BJ (cell line): ENCODE measurements around the gene TSPAN4. TPM values are rescaled to one million over a fixed set of nuclear protein-coding genes. Genes with fewer than 3 reads are reported as not detected.
A peak's percentile ranks its signal among the peaks of the same experiment; 100 is the strongest.

Experiments used
- CTCF ChIA-PET: fragments of 350-600 bp; formaldehyde crosslinking; extraction: SDS; loops from one replicate; lab custom pipeline; 2021; ENCODE audit warnings: antibody characterized with exemption, inconsistent platforms; lab: Yijun Ruan, JAX
- POLR2A ChIA-PET: fragments of 300-600 bp; sonication (Branson Sonifier 250); formaldehyde crosslinking; extraction: SDS; loops from one replicate; lab custom pipeline; 2021; ENCODE audit warnings: antibody characterized with exemption; lab: Charles Lee
- DNase-seq: peaks from one replicate; pipeline ENCODE4 v3.0.0-alpha.2; 2011; ENCODE audit warnings: low read depth
- H3K27me3 ChIP-seq: 2 replicates; pipeline ENCODE4 v1.6.0; 2011; ENCODE audit warnings: low read length; ENCODE audit not compliant: control insufficient read depth, insufficient read depth
- H3K36me3 ChIP-seq: 2 replicates; pipeline ENCODE4 v1.5.1; 2011; ENCODE audit warnings: low read length; ENCODE audit not compliant: control insufficient read depth, insufficient read depth
- H3K4me3 ChIP-seq: 2 replicates; pipeline ENCODE4 v1.5.1; 2011; ENCODE audit warnings: low read depth, mild to moderate bottlenecking, control low read depth, low read length
- CTCF ChIP-seq: IDR thresholded peaks from 2 replicates; pipeline ENCODE4 v1.5.1; 2011; ENCODE audit warnings: low read depth, mild to moderate bottlenecking, control low read depth, inconsistent platforms, low read length, moderate library complexity; ENCODE audit not compliant: insufficient read depth
- polyA plus RNA-seq: library from polyadenylated mRNA; depleted of rRNA; stranded (reverse); fragments of >200 nt; gene quantifications from 2 replicates; pipeline ENCODE4 v1.2.3, GENCODE V29; 2011

TSPAN4 gene
- polyA plus RNA-seq, 1 experiment = 295 TPM

- POLR2A ChIA-PET = no interaction called here
- no peak for DNase-seq
- TF ChIP-seq CTCF = peak; percentile 25
- Histone ChIP-seq H3K4me3 (no peak overlapping the region), H3K36me3 (peaks cover 20% of the 10 kb centered on the region), H3K27me3 (no peaks in the 10 kb centered on the region)
- CTCF ChIA-PET = interaction anchor here (1.0 to 1.9 kb wide), 2 partner anchors 10 to 21 kb away, joined by 3 to 6 read pairs; no protein-coding TSS in a partner anchor
Measured at GRCh38 chr11:870127-870413, 27.4 kb downstream of the TSPAN4 start.

- H3K36me3 ChIP-seq = peaks cover 19% of the 10 kb centered on the region
- DNase-seq = no peak
- no peak overlapping the region for H3K4me3 ChIP-seq
- TF ChIP-seq CTCF = no peak
- no peaks in the 10 kb centered on the region for H3K27me3 ChIP-seq
- ChIA-PET CTCF (interaction anchor here (1.0 to 1.9 kb wide), 2 partner anchors 10 to 21 kb away, joined by 3 to 6 read pairs; no protein-coding TSS in a partner anchor), POLR2A (no interaction called here)
Measured at GRCh38 chr11:870418-870817, 27.8 kb downstream of the TSPAN4 start.

GRCh38 chr11:871472-871871, 28.8 kb downstream of the TSPAN4 start:
- Histone ChIP-seq H3K4me3 (no peak overlapping the region), H3K36me3 (peaks cover 16% of the 10 kb centered on the region), H3K27me3 (no peaks in the 10 kb centered on the region)
- CTCF ChIA-PET = interaction anchor here (2.1 kb wide), 1 partner anchor 22 kb away, joined by 7 read pairs; no protein-coding TSS in a partner anchor
- TF ChIP-seq CTCF = no peak
- DNase-seq = no peak
- POLR2A ChIA-PET = no interaction called here

GRCh38 chr11:872799-873198, 30.1 kb downstream of the TSPAN4 start:
- ChIA-PET CTCF (interaction anchor here (0.5 to 2.1 kb wide), 4 partner anchors 13 to 179 kb away, joined by 3 to 7 read pairs (median 4); no protein-coding TSS in a partner anchor), POLR2A (no interaction called here)
- no peak for TF ChIP-seq CTCF
- no peak for DNase-seq
- no peaks in the 10 kb centered on the region for H3K27me3 ChIP-seq
- H3K36me3 ChIP-seq = peaks cover 14% of the 10 kb centered on the region
- no peak overlapping the region for H3K4me3 ChIP-seq

GRCh38 chr11:873706-874105, 31.1 kb downstream of the TSPAN4 start:
- no peak overlapping the region for H3K4me3 ChIP-seq
- ChIA-PET POLR2A (no interaction called here), CTCF (interaction anchor here (0.9 to 1.4 kb wide), 3 partner anchors 13 to 178 kb away, joined by 3 to 4 read pairs (median 3); no protein-coding TSS in a partner anchor)
- DNase-seq = no peak
- no peaks in the 10 kb centered on the region for H3K27me3 ChIP-seq
- no peak for TF ChIP-seq CTCF
- H3K36me3 ChIP-seq = peaks cover 10% of the 10 kb centered on the region
